HUDEP-2 (cell line): ENCODE measurements around the gene OGFR.

ENCODE experiments used
- DNase-seq, 76 experiments: peaks; one replicate each; lab custom pipeline; 2025; ENCODE audit not compliant: unreplicated experiment in 76 of 76; lab: John Stamatoyannopoulos, UW

The OGFR gene

GRCh38 chr20:62822788-62823651 is 18.4 kb downstream of the OGFR start:
- peak in 73 of 76 experiments; percentile 32 to 92 (median 77) for DNase-seq

DNA sequence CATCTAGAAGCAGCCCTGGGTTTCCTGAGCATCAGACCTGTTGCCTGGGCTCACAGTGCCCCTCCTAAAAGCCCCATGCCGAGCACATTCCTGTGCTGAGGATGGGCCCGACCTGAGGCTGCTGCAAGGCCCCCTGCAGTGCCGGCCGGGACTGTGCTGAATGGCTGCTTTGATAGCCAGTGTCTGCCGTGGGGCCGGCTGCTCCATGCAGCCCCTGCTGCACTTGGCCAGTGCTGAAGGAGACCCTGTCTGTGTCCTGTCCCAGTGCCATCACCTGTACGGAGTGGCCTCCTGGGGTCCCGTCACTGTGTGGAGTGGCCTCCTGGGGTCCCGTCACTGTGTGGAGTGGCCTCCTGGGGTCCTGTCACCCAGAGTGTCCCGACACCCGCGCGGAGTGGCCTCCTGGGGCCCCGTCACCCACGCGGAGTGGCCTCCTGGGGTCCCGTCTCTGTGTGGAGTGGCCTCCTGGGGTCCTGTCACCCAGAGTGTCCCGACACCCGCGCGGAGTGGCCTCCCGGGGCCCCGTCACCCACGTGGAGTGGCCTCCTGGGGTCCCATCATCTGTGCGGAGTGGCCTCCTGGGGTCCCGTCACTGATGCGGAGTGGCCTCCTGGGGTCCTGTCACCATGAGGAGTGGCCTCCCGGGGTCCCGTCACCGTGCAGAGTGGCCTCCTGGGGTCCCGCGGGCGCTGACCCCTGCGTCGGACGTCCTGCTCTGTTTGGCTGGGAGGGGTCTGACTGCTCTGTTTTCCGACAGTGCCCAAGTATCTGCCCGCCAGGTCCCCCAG is 19.2 kb downstream of the OGFR start:
- no peak for DNase-seq

- peak in 56 of 76 experiments; percentile 7 to 83 (median 55) for DNase-seq
These were observed 20.1 kb downstream of the OGFR start for GRCh38 chr20:62824476-62825332.

DNA sequence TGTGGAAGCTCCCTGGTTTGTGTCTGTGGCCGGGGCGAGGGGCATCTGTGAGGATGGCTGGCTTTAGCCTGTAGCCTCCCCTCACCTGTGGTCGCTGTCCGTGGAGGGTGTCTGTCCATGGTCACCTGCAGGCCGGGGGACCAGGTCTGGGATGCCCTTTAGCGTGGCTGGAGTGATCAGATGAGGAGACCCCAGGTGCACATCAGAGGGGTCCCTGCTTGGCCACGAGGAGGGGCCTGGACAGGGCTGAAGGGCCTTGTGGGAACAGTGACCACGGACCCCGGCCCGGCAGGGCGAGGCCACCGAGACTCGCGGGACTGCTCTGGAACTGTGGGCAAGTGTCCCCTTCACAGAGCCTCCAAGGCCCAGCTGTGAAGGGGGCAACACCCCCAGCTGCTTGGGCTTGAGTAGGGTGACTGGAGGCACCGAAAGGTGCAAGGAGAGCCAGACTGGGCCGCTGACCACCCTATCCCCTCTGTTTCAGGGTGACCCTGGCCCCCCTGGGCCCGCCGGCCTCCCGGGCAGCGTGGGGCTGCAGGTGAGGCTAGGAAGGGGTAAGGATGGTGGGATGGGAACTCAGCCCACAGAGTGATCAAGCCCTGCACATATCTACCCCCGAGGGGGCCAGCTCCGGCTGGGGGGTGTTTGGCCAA is 20.8 kb downstream of the OGFR start:
- DNase-seq, result no peak

- DNase-seq, result peak in 1 of 76 experiments; percentile 15
These were observed 21.5 kb downstream of the OGFR start for GRCh38 chr20:62825986-62826645.

- no peak for DNase-seq
These were observed 22.1 kb downstream of the OGFR start for GRCh38 chr20:62826646-62827310.

- no peak for DNase-seq
These were observed 22.8 kb downstream of the OGFR start for GRCh38 chr20:62827311-62828038.

- no peak for DNase-seq
These were observed 23.4 kb downstream of the OGFR start for GRCh38 chr20:62828051-62828450.

- no peak for DNase-seq
These were observed 24.0 kb downstream of the OGFR start for GRCh38 chr20:62828511-62829230.

DNA sequence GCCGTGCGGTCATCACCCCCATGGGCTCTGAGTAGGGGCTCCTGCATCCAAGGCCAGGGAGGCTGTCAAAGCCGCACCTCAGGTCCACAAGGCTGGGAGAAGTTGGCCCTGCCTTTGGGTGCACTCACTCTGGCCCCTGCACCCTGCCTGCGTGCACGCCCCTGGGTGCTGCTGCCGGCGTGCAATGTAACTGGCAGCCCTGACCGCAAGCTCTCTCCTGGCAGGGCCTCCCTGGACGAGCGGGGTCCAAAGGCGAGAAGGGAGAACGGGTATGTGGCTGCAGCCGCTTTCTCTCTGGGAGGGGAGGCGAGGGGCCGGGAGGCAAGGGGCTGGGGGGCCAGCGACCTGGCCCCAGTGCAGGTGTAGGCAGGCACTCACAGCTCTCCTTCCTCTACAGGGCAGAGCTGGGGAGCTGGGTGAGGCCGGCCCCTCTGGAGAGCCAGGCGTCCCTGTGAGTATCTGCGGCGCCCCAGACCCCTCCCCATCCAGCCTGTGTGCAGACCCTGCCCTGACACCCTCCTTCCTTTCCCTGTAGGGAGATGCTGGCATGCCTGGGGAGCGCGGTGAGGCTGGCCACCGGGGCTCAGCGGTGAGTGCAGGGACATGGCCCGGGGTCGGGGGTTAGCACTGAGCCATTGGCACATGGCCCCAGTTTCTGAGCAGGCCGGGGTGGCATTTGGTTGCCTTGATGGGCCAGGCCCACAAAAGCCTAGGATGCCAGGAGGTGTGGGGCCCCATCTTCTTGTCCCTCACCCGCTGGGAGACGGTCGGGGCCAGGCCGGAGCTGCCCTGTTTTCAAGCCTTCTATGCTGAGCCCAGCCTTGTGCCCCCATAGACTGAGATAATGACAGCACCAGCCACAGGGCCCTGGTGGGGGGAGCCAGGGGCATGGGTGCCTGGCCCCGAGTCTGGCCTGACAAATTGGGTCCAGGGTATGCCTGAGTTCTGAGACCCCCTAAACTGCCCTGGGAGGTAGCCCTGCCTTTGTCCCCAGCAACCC is 24.9 kb downstream of the OGFR start:
- no peak for DNase-seq

DNA sequence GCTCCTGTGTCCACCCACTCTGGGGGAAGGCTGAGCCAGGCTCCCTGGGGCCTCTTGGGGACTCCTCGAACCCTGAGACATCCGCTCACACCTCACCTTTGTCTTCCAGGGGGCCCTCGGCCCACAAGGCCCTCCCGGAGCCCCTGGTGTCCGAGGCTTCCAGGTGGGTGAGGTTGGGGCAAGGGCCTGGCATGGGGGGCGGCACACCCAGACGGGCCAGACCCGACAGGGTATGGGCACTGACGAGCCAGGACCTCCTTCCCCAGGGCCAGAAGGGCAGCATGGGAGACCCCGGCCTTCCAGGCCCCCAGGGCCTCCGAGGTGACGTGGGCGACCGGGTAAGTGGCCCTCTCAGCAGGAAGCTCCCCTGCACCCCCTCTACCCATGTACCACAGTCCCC is 25.6 kb downstream of the OGFR start:
- DNase-seq, result no peak

DNA sequence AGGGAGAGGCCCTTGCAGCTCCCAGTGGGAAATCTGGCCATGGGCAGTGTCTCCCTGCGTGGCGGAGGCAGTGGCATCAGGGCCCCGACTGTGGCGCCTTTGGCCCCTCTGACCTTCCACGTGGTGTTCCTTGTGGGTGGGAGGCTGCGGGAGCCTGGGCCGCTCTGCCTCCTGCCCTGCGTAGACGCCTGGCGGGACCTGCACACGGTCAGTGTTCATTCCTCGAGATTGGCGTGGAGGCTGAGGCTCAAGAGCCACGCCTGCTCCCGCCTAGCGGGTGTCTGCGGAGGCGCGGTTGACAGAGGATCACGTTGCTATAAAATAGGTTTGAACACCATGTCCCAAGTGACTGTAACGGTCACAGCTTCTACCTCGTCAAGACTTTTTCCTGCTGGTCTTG is 26.2 kb downstream of the OGFR start:
- no peak for DNase-seq

DNA sequence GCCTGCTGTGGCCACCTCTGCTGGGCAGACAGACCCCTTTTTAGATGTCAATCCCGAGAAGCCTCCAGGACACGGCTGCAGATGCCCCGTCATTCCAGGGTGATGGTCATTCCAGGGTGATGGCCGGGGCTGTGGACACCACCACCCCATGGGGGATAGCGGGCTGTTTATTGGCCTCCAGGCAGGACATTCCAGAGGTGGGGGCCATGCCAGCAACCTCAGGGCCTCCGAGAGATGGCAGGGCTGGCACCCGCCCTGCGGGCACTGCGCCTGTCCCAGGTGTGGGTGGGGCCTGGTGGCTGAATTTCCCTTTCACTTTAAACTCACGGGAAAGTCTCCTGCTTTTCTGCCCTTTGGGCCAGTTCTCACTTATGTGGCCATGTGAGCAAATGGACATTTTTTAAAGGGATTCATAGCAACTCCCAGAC is 26.7 kb downstream of the OGFR start:
- DNase-seq, result no peak

GRCh38 chr20:62831854-62832211 is 27.2 kb downstream of the OGFR start:
- DNase-seq, result no peak

DNA sequence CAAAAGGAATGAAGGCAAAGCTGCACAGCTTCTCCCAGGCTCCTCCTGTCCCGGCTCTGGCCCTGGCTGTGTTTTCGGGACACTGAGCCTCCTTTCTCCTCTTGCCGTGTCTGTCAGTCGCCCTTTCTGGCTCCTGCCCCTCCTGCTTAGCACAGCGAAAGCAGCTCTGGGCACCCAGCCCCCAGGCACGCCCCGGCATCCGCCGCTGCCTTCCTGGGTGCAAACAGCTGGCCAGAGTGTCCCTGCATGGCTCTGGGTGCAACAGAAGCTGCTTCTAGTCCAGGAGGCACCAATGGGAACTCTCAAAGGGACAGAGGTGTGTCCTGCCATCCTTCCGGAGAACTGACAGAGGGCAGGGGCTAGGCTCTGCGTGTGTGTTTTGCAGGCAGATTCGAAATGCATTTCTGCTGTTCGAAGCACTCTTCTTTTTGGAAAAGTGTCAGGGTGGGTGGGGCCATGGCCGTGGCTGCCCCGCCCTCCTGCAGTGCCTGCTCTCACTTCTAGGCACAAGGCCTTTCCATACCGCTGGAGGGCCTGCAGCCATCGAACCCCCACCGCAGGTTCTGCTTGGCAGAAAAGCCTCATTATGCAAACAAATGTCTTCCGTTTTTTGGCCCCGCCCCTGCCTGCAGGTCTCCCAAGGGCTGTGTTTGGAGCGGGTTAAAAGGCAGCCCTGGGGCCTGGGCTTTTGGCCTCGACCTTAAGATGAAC is 27.7 kb downstream of the OGFR start:
- peak in 55 of 76 experiments; percentile 5 to 63 (median 34) for DNase-seq

DNA sequence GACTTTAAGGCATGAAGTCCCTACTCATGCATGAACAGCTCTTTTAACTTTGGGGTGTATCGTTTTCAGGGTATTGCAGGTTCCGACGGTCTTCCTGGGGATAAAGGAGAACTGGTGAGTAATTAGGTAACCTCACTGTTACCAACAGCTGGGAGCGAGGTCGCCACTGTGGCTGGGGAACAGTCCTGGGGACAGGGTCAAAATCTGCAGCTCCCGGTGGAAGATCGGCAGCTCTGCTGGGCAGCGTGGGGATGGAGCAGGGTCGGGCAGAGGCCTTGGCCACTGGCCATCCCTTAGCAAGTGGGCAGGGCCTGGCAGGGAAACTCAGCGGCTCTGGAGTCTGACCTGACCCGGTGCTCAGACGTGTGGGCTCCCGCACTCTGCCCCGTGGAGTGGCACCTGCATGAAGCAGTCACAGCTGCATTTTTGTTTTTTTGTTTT is 28.3 kb downstream of the OGFR start:
- no peak for DNase-seq
